Caki2 (cell line): Measurements from ENCODE around the gene NAV2. TPM values are rescaled to one million over a fixed set of nuclear protein-coding genes. Genes with fewer than 3 reads are reported as not detected.
A peak's percentile ranks its signal among the peaks of the same experiment; 100 is the strongest.

Source experiments
- DNase-seq: peaks from one replicate; pipeline ENCODE4 v3.0.0-alpha.2; 2015; ENCODE audit warnings: low read depth
- in situ Hi-C: cut with HindIII; loops from 2 replicates; pipeline ENCODE4 v1.10.0; 2016; ENCODE audit warnings: low sequenced_read_pairs, low pct_unique_long_range_greater_than_20kb, mixed read lengths
- total RNA-seq: library from RNA; depleted of rRNA; stranded (reverse); fragments of >200 nt; shearing (Covaris generic); gene quantifications from 2 replicates; pipeline ENCODE4 v1.2.3, GENCODE V29; 2014; ENCODE audit warnings: low replicate concordance

Gene NAV2
- total RNA-seq, 1 experiment from 2014 or later, result 6.9 TPM

DNA sequence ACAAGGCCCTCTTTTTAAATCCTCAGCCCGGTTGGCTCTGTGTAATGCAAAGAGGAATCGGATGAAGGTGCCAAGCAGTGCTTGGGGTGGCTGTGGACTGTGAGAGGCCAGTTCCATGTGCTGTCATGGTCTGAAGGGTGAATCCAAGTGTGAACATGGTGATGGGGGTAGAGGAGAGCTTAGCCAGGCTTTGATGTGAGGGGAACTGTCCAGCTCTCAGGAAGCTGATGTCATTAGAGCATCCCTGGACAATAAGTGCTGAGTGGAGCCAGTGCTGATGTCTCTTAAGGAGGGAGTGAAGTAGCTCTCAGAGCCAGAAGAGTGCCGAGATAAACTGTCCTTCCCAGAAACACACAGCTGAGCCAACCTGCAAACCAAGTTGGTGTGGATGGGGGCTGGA, 53.6 kb downstream of the NAV2 start:
- DNase-seq, result no peak

DNA sequence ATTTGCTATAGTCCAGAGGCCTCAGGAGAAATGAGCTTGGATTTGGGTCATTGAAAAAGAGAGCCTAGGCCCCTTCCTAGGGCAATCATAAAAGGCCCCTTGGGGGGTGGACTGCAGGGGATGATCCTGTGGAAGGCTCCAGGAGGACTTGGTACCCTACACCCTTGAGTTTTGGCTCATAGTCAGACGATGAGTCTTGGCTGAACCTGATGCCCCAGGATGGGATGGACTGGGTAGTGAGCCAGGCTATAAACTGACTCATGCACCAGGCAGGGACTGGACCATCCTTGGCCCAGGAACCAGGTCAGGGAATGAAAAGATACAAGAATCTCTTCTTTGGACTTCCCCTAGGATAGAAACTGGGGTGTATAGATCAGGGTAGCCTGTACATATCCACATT, 54.2 kb downstream of the NAV2 start:
- in situ Hi-C loops, result no loop called here
- no peak for DNase-seq

More for the DNA sequence above, 53.6 kb downstream of the NAV2 start:
- in situ Hi-C loops, result no loop called here

- in situ Hi-C loops, result no loop called here
- DNase-seq, result no peak
These were observed 55.1 kb downstream of the NAV2 start for GRCh38 chr11:19767627-19768151.

- in situ Hi-C loops, result no loop called here
- no peak for DNase-seq
These were observed 55.6 kb downstream of the NAV2 start for GRCh38 chr11:19768197-19768596.

DNA sequence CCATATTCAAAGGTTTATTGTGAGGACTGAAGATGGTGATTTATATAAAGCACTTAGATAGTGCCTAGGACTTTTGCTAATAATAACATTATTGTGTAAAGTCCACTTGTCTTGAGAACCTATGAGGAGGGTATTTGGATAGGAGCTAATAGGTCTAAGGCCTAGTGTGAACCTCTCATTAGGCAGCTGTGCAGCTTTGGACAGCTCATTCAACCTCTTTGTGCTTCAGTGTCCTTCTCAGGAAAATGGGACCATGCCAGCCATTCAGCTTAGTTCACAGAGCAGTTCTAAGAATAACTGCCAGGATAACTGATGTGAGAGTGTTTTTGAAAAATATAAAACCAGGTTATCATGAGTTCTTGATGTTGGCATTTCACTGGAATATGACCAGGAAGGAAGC, 56.2 kb downstream of the NAV2 start:
- no peak for DNase-seq
- in situ Hi-C loops, result no loop called here

DNA sequence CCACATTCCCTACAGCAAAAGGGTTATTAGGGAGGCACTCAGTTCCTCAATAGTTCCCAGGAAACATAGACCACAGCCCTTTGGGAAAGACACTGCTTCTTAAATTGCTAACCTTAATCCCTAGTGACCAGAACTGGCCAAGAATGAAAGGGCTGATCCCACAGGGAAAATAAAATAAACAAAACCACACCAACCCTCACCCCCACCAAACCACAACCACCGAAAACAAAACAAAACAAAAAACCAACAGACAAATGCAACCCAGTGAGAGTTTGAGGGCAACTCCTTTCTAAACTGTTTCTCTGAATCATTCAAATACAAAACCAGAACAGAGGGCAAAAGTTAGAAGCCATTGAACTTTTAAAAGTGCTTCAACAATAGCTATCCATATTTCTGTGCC, 57.2 kb downstream of the NAV2 start:
- DNase-seq, result peak; percentile 64
- in situ Hi-C loops, result no loop called here

DNA sequence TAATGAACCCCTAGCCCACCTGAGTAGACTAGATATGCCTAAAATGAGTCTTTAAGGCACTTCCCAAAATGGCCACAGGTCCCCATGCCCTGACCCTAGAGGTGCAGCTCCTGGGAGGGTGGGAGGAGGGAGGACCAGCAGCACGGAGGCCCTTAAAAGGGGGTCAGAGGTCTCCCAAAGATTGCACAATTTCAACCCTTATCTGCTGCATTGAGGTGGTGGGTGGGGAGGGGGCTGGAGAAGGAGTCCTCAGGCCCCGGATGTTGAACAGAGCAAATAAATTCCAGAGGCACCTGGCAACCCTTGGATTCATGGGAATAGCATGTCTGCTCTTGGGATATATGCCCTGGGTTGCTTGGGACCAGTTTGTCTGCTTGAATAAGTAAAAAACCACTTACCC, 57.6 kb downstream of the NAV2 start:
- in situ Hi-C loops, result no loop called here
- no peak for DNase-seq

DNA sequence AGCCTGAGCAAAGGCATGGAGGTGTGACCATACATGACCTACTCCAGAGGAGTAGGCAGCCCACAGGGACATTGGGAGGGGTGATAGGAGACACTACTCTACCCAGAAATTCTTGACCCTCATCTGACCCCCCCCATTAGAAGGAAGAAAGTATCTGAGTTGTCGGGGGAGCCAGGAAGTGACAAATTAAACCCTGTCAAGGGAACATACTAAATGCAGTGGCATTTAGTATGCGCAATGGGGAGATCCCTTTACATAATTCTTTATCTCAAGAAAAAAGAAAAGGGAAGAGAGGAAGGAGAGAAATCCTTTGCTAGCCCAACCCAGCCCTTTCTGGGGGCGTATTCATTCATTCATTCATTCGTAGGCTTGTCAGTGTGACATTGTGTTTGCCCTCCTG, 58.8 kb downstream of the NAV2 start:
- in situ Hi-C loops, result no loop called here
- no peak for DNase-seq

- in situ Hi-C loops, result no loop called here
These were observed 59.8 kb downstream of the NAV2 start for GRCh38 chr11:19772480-19772879.

DNA sequence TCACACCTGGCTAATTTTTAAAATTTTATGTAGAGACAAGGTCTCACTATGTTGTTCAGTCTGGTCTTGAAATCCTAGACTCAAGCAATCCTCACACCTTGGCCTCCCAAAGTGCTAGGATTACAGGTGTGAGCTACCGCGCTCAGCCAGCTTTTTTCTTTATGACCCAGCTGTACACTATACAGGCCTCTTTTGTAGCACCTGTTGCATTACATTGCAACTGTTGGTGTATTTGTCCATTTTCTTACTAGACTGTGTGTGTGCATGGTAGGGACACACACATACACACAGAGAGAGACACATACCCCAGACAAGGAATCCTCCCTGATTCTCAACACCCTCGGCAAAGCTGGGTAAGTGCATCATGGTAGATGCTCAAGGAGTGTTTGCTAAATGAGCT, 61.7 kb downstream of the NAV2 start:
- in situ Hi-C loops, result no loop called here
- DNase-seq, result no peak

More at GRCh38 chr11:19772480-19772879, 59.8 kb downstream of the NAV2 start:
- DNase-seq, result no peak

GRCh38 chr11:19774817-19775580, 62.4 kb downstream of the NAV2 start:
- in situ Hi-C loops, result no loop called here
- DNase-seq, result no peak

DNA sequence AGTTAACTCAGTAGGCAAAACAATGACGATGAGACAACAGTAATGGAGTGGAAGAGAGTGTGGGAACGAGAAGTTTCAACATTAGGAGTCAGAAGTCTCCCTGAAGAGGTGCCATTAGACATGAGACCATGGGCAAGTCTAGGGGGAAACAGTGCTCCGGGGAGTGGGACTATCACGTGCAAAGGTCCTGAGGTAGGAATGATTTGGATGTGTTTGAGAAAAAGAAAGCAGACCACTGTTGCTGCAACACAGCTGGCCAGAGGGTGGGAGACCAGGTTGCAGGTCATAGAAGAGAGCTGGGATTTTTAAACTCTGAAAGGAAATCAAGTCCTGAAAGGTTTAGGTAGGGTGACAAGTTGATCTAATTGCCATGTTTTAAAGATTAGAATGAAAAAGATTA, 63.0 kb downstream of the NAV2 start:
- in situ Hi-C loops, result no loop called here
- DNase-seq, result no peak

GRCh38 chr11:19777039-19777376, 64.4 kb downstream of the NAV2 start:
- DNase-seq, result no peak
- in situ Hi-C loops, result no loop called here

DNA sequence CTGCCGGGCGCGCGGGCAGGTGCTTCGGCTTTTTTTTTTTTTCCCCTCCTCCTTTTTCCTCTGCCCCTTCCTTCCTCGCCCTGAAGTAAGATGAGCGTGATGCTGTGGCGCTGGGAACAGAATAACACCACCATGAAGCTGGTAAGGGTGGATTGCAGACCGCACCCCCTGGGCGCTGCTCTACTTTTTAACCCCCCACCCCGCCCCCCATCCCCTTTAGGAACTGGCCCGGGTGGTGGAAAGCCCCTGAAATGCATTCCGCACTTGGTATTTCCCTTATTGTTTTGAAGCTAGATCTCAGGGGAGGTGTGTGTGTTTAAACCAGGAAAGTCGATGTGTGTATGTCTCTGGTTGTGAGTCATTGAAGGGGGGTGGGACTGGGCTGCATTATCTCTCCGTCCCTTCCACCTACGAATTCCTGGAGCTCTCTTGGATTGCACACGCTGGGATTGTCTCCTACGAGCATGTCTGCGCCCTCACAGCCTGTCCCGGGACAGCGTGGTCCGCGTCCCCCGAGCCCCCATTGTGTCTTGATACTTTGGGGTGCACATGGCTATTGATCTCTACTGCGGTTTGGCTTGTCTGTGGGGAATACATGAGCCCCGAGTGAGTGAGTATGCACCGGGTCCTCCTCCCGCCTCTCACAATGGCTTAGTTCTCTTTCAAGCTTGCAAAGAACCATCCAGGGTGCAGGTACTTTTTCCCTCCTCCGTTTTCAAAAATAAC, 64.9 kb downstream of the NAV2 start:
- peak; percentile 44 for DNase-seq

GRCh38 chr11:19779740-19780139, 67.1 kb downstream of the NAV2 start:
- in situ Hi-C loops, result no loop called here
- no peak for DNase-seq

More for the DNA sequence above, 64.9 kb downstream of the NAV2 start:
- in situ Hi-C loops, result no loop called here

GRCh38 chr11:19781351-19781750, 68.7 kb downstream of the NAV2 start:
- DNase-seq, result no peak
- in situ Hi-C loops, result no loop called here

DNA sequence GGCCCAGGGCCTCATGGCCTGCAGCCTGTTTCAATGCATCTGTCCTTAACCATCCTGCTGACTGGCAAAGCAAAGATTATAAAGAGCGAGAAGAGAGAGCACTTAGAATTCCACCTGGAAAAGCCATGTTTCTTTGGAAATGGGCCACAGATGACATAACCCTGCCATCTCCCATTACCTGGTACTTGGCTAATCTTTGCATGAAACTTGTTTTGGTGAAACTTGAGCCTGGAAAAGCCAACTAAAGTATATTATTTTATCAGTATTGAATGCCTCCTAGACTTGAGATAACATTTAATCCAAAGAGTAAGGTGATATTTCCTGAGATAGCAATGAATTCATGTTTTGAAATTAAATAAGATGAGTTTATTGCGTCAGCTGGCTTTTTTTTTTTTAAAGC, 72.6 kb downstream of the NAV2 start:
- DNase-seq, result no peak
- in situ Hi-C loops, result no loop called here

DNA sequence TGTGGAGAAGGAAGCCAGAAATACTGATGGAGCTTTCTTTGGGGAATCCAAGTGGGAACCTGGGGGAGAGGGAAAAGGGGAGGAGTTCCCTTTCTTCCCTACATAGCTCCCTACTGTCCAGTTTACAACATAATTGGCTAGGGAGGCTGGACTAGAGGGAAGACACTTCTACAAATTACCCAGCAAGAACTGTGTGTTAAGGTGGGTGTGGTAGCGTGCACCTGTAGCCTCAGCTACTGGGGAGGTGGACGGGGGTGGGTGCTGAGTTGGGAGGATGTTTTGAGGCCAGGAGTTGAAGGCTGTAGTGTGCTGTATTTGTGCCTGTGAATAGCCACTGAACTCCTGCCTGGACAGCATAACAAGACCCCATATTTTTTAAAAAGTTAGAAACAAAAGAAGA, 74.0 kb downstream of the NAV2 start:
- no peak for DNase-seq
- in situ Hi-C loops, result no loop called here

- in situ Hi-C loops, result no loop called here
- DNase-seq, result no peak
These were observed 75.8 kb downstream of the NAV2 start for GRCh38 chr11:19788435-19788834.

GRCh38 chr11:19789245-19789644, 76.6 kb downstream of the NAV2 start:
- in situ Hi-C loops, result no loop called here
- no peak for DNase-seq
